COLO829 (cell line): ENCODE measurements around the gene CD3D.

Experiments used
- DNase-seq: peaks from one replicate; pipeline ENCODE4 v3.0.0; 2012; ENCODE audit warnings: low spot score

The CD3D gene

GRCh38 chr11:118301600-118302195 lies 40.8 kb downstream of the CD3D start:
- DNase-seq = no peak

GRCh38 chr11:118295815-118296454 lies 46.6 kb downstream of the CD3D start:
- peak; percentile 33 for DNase-seq

- no peak for DNase-seq
Observed at GRCh38 chr11:118295199-118295598, 47.3 kb downstream of the CD3D start.

GRCh38 chr11:118294053-118294452 lies 48.5 kb downstream of the CD3D start:
- no peak for DNase-seq

DNA sequence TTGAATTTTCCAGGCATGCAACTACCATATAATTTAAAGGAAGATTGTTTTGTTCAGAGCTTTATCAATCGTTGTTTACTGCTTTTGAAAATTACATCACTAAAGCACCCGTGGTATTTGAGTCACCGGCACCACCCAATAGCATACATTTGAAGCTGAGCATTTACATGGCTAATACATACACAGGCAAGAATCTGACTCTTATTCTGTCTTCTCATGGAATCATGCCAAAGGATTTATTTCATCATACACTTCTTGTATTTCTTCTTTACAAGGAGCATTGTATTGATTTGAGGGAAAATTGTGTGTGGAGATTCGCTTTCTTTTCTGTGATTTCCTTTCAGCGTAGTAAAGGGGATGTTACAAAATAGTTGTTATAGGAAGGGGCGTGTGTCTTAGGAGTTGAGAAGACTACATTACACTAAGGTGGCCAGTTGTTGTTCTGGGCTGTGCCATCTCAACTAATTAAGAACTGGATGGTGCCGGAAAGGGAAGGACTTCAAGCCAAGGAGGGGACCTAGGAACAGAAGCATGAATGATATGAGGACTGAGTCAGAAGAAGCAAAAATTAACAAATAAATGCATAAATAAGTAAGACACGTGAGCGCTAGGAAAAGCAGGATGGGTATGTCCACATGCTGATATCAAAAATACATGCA lies 50.9 kb downstream of the CD3D start:
- peak; percentile 10 for DNase-seq

- DNase-seq = peak; percentile 17
Observed at GRCh38 chr11:118290923-118291322, 51.6 kb downstream of the CD3D start.

GRCh38 chr11:118289401-118289800 lies 53.1 kb downstream of the CD3D start:
- no peak for DNase-seq
